GM13977 (cell line): Measurements from ENCODE around the gene ART3.

Experiments used
- DNase-seq: peaks from one replicate; pipeline ENCODE4 v3.0.0; 2012; ENCODE audit warnings: low spot score
- CTCF ChIP-seq: IDR thresholded peaks from 2 replicates; pipeline ENCODE4 v1.5.1; 2012; ENCODE audit warnings: mild to moderate bottlenecking, control low read depth; ENCODE audit not compliant: insufficient read depth; ENCODE audit errors: extremely low read depth, missing control alignments
- in situ Hi-C: fragments of 300-500 bp; cut with MboI; formaldehyde crosslinking; loops from one replicate; pipeline ENCODE4 v1.12.0; 2022; ENCODE audit warnings: low sequenced_read_pairs, low pct_unique_long_range_greater_than_20kb, mixed read lengths, inconsistent platforms; ENCODE audit not compliant: unreplicated experiment

Gene ART3

GRCh38 chr4:76141241-76141640 lies 66.7 kb downstream of the ART3 start:
- in situ Hi-C loops: no loop called here
- DNase-seq: no peak
- no peak for TF ChIP-seq CTCF

- in situ Hi-C loops: no loop called here
- no peak for TF ChIP-seq CTCF
- DNase-seq: no peak
Measured at GRCh38 chr4:76144546-76144945, 70.0 kb downstream of the ART3 start.

- no peak for TF ChIP-seq CTCF
- in situ Hi-C loops: no loop called here
- DNase-seq: peak; percentile 45
Measured at GRCh38 chr4:76147454-76148141, 73.1 kb downstream of the ART3 start.

GRCh38 chr4:76148142-76148865 lies 73.8 kb downstream of the ART3 start, which contains the start of gene NUP54:
Gene NUP54, minus strand, starts transcription at chr4:76148397. Its CDS starts 23 bp downstream, at chr4:76148374.
- peak; percentile 93 for DNase-seq
- in situ Hi-C loops: no loop called here
- no peak for TF ChIP-seq CTCF

GRCh38 chr4:76153356-76153755 lies 78.8 kb downstream of the ART3 start:
- no peak for DNase-seq
- no peak for TF ChIP-seq CTCF
- in situ Hi-C loops: no loop called here

- no peak for TF ChIP-seq CTCF
- no peak for DNase-seq
- in situ Hi-C loops: no loop called here
Measured at GRCh38 chr4:76155979-76156378, 81.5 kb downstream of the ART3 start.
